HepG2 (cell line): ENCODE data around the gene RPH3AL. TPM values are rescaled to one million over a fixed set of nuclear protein-coding genes. Genes with fewer than 3 reads are reported as not detected.

Experiments used
- ATAC-seq: fragments of 200-7000 bp; cut with Tn5 transposase; 3 replicates; pipeline ENCODE4 v1.9.1; 2020; ENCODE audit warnings: mild to moderate bottlenecking, moderate library complexity
- BruUV-seq: library from RNA; stranded (reverse); fragments of 400-500 nt; replicated peaks from 2 replicates; lab custom pipeline; 2021; lab: Mats Ljungman, UMichigan
- CTCF ChIA-PET: fragments of 300-600 bp; formaldehyde crosslinking; extraction: SDS; loops from one replicate; lab custom pipeline; 2021; ENCODE audit warnings: low total read pairs, inconsistent platforms, low intra/inter-chr PET ratio; lab: Yijun Ruan, JAX
- POLR2A ChIA-PET: fragments of 350-600 bp; sonication (Branson Sonifier 250); formaldehyde crosslinking; loops from one replicate; lab custom pipeline; 2020; ENCODE audit warnings: antibody characterized with exemption, inconsistent platforms; lab: Yijun Ruan, JAX
- DNase-seq: peaks from one replicate; pipeline ENCODE4 v3.0.0-alpha.2; 2015; ENCODE audit warnings: low spot score
- FAIRE-seq: peaks from 3 replicates; lab custom pipeline; 2011; peaks lifted over from hg19 to GRCh38; lab: Jason Lieb, UNC
- H2AFZ ChIP-seq: one replicate; pipeline ENCODE4 v1.6.1; 2011; ENCODE audit warnings: low read length, inconsistent platforms
- H3K27ac ChIP-seq: fragments of 300-600 bp; 3 replicates; pipeline ENCODE4 v1.8.0; 2011; ENCODE audit warnings: mixed run types, mild to moderate bottlenecking, mixed read lengths, low read length, inconsistent platforms; ENCODE audit not compliant: insufficient read depth; ENCODE audit errors: extremely low read length
- H3K27me3 ChIP-seq, 2 experiments: fragments of 200-600 bp in 1 of 2; 2 replicates in 1 of 2; 3 replicates in 1 of 2; pipeline versions ENCODE4 v1.6.0 to v1.8.0; 2011; ENCODE audit warnings: low read length in 2 of 2, mild to moderate bottlenecking in 2 of 2, moderate library complexity in 2 of 2, inconsistent platforms in 1 of 2; ENCODE audit not compliant: insufficient read depth in 2 of 2, control insufficient read depth in 1 of 2
- H3K36me3 ChIP-seq, 2 experiments: fragments of 200-600 bp in 1 of 2; replicated peaks in 1 of 2; 2 replicates in 1 of 2; 3 replicates in 1 of 2; pipeline versions ENCODE4 v1.5.1 to v1.8.0; 2011; ENCODE audit warnings: low read length in 2 of 2, inconsistent platforms in 1 of 2; ENCODE audit not compliant: insufficient read depth in 2 of 2, control insufficient read depth in 1 of 2
- H3K4me1 ChIP-seq: 2 replicates; pipeline ENCODE4 v1.5.1; 2012; ENCODE audit warnings: low read length, inconsistent platforms; ENCODE audit not compliant: insufficient read depth
- H3K4me2 ChIP-seq: 2 replicates; pipeline ENCODE4 v1.6.0; 2011; ENCODE audit warnings: low read depth, low read length, inconsistent platforms
- H3K4me3 ChIP-seq, 3 experiments: fragments of 200-600 bp in 1 of 3; sonication (generic), shearing (Covaris generic) in 1 of 3; replicated peaks in 1 of 3; 2 replicates each; pipeline ENCODE4 v1.5.1; 2011 to 2016; ENCODE audit warnings: low read length in 3 of 3, inconsistent platforms in 2 of 3, low read depth in 2 of 3, mild to moderate bottlenecking in 2 of 3, control low read depth in 1 of 3, mixed read lengths in 1 of 3; ENCODE audit not compliant: insufficient read depth in 1 of 3
- H3K79me2 ChIP-seq: one replicate; pipeline ENCODE4 v1.6.1; 2011; ENCODE audit warnings: low read length, inconsistent platforms; ENCODE audit not compliant: insufficient read depth
- H3K9ac ChIP-seq: 2 replicates; pipeline ENCODE4 v1.6.0; 2011; ENCODE audit warnings: mild to moderate bottlenecking, low read depth, low read length, inconsistent platforms; ENCODE audit not compliant: insufficient read depth
- H3K9me3 ChIP-seq: 2 replicates; pipeline ENCODE4 v1.5.1; 2012; ENCODE audit warnings: mild to moderate bottlenecking, low read length
- H4K20me1 ChIP-seq: 2 replicates; pipeline ENCODE4 v1.6.0; 2011; ENCODE audit warnings: inconsistent platforms, mild to moderate bottlenecking, low read length, moderate library complexity; ENCODE audit not compliant: insufficient read depth
- BORCS8-MEF2B ChIP-seq: sonication (generic); formaldehyde crosslinking; IDR thresholded peaks from 2 replicates; pipeline ENCODE4 v1.8.0; 2022; ENCODE audit warnings: mild to moderate bottlenecking, missing genetic modification reagents
- EED ChIP-seq: sonication (generic); formaldehyde crosslinking; IDR thresholded peaks from 2 replicates; pipeline ENCODE4 v1.5.0; 2020; ENCODE audit warnings: mild to moderate bottlenecking, missing genetic modification reagents
- HDAC1 ChIP-seq: sonication (generic); formaldehyde crosslinking; IDR thresholded peaks from 2 replicates; pipeline ENCODE4 v1.5.1; 2020; ENCODE audit warnings: mild to moderate bottlenecking, missing genetic modification reagents
- YY1 ChIP-seq: IDR thresholded peaks from 2 replicates; pipeline ENCODE4 v1.6.1; 2011; ENCODE audit warnings: low read length, low read depth, moderate library complexity, mild to moderate bottlenecking; ENCODE audit not compliant: insufficient read depth, insufficient replicate concordance
- ZKSCAN8 ChIP-seq: IDR thresholded peaks from 2 replicates; pipeline ENCODE4 v1.6.1; 2016; ENCODE audit warnings: borderline replicate concordance, missing genetic modification reagents, missing compliant biosample characterization
- WGBS: methylation state at CpG from one replicate; pipeline ENCODE4 v1.1.6; 2017; ENCODE audit warnings: low lambda C conversion rate; 5-methylcytosine and 5-hydroxymethylcytosine counted together
- in situ Hi-C: cut with HindIII; loops from 2 replicates; pipeline ENCODE4 v1.10.0; 2017; ENCODE audit warnings: low pct_unique_long_range_greater_than_20kb; ENCODE audit not compliant: extremely low pct_ligation_motif_present
- intact Hi-C: fragments of 100-400 bp; cut with micrococcal nuclease; formaldehyde crosslinking; loops from one replicate; pipeline ENCODE4 v1.10.0; 2022; ENCODE audit not compliant: unreplicated experiment
- polyA plus RNA-seq, 8 experiments: library from polyadenylated mRNA; depleted of rRNA in 3 of 8; stranded (reverse) in 7 of 8; unstranded in 1 of 8; fragments of >200 nt; fragmentation: Illumina TruSeq in 4 of 8; extraction: Trizol in 4 of 8; gene quantifications; 2 replicates each; pipeline versions ENCODE4 v1.2.1 to v1.2.3, GENCODE V29; 2011 to 2016; ENCODE audit warnings: low read depth in 4 of 8, missing spikeins in 1 of 8, mixed read lengths in 1 of 8; ENCODE audit not compliant: insufficient read depth in 1 of 8
- total RNA-seq, 5 experiments: library from RNA; depleted of rRNA; stranded (reverse); fragments of >200 nt; fragmentation: Illumina TruSeq; extraction: Trizol; gene quantifications; 2 replicates each; pipeline ENCODE4 v1.2.3, GENCODE V29; 2016; ENCODE audit warnings: low read depth in 1 of 5
- TF ChIP-seq, protein P1 (sequence below): sonication (generic); formaldehyde crosslinking; IDR thresholded peaks from 2 replicates; pipeline ENCODE4 v1.5.1; 2020; ENCODE audit warnings: mild to moderate bottlenecking, missing genetic modification reagents
- TF ChIP-seq, protein P2 (sequence below): sonication (generic); formaldehyde crosslinking; IDR thresholded peaks from 2 replicates; pipeline ENCODE4 v1.8.0; 2023; ENCODE audit warnings: mild to moderate bottlenecking, missing genetic modification reagents

Gene RPH3AL
- total and polyA plus RNA-seq, 2 of the 13 experiments (the other 11 are each of a cell fraction or from before 2014, with no cell fraction given), result 7.8 to 16.4 TPM

DNA sequence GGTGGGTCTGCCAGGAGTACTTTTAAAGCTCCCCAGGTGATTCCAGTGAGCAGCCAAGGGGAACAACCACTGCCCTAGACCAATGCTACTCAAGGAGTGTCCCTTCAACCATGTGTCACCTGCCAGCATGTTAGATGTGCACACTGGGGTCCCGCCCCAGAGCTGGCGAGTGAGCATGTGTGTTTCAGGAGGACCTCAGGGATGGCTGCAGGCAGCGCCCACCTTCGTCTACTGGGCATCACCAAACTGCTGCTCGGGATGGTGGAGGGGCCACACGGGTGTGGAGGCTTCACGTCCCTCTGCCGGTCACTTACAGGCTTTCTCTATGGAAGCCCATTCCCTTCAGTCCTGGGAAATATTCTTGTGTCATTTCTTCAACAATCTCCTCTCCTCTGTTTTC, 142.2 kb downstream of the RPH3AL start:
- POLR2A ChIA-PET, result no interaction called here
- Histone ChIP-seq H3K4me3 (no peak overlapping the region), H3K79me2 (no peaks in the 10 kb centered on the region), H4K20me1 (no peaks in the 10 kb centered on the region), H2AFZ (no peak overlapping the region), H3K4me1 (no peaks in the 10 kb centered on the region), H3K4me2 (no peak overlapping the region), H3K9ac (no peak overlapping the region), H3K9me3 (no peaks in the 10 kb centered on the region), H3K27ac (no peak overlapping the region), H3K36me3 (peaks cover 3 to 5% of the 10 kb centered on the region in 2 experiments; a peak in 3 of 5 replicates), H3K27me3 (no peaks in the 10 kb centered on the region)
- DNase-seq (no peak), ATAC-seq (no peak), FAIRE-seq (no peak)
- in situ Hi-C loops (no loop called here), intact Hi-C loops (no loop called here)
- CTCF ChIA-PET, result no interaction called here
- BruUV-seq, result no TSS peak
- no peak for TF ChIP-seq YY1
- TF ChIP-seq, protein P1, sequence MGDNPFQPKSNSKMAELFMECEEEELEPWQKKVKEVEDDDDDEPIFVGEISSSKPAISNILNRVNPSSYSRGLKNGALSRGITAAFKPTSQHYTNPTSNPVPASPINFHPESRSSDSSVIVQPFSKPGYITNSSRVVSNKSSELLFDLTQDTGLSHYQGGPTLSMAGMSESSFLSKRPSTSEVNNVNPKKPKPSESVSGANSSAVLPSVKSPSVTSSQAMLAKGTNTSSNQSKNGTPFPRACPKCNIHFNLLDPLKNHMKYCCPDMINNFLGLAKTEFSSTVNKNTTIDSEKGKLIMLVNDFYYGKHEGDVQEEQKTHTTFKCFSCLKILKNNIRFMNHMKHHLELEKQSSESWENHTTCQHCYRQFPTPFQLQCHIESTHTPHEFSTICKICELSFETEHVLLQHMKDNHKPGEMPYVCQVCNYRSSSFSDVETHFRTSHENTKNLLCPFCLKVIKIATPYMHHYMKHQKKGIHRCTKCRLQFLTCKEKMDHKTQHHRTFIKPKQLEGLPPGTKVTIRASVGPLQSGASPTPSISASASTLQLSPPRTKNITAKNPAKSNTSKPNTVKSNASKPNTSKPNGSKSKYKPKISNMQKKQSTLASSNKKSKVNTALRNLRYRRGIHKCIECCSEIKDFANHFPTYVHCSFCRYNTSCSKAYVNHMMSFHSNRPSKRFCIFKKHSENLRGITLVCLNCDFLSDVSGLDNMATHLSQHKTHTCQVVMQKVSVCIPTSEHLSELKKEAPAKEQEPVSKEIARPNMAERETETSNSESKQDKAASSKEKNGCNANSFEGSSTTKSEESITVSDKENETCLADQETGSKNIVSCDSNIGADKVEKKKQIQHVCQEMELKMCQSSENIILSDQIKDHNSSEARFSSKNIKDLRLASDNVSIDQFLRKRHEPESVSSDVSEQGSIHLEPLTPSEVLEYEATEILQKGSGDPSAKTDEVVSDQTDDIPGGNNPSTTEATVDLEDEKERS (CRISPR knock-in tag), result no peak
- TF ChIP-seq ZKSCAN8 (CRISPR knock-in tag), result no peak
- TF ChIP-seq BORCS8-MEF2B (CRISPR knock-in tag), result no peak
- no peak for TF ChIP-seq HDAC1 (CRISPR knock-in tag)
- no peak for TF ChIP-seq EED (CRISPR knock-in tag)
- TF ChIP-seq, protein P2, sequence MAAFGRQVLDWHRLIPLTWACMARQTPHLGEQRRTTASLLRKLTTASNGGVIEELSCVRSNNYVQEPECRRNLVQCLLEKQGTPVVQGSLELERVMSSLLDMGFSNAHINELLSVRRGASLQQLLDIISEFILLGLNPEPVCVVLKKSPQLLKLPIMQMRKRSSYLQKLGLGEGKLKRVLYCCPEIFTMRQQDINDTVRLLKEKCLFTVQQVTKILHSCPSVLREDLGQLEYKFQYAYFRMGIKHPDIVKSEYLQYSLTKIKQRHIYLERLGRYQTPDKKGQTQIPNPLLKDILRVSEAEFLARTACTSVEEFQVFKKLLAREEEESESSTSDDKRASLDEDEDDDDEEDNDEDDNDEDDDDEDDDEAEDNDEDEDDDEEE (CRISPR knock-in tag), result no peak
- 86% methylated on average over 4 of the region's 8 CpGs for WGBS
